ENCODE data around the gene FAM217B. TPM values are rescaled to one million over a fixed set of nuclear protein-coding genes. Genes with fewer than 3 reads are reported as not detected.
A peak's percentile ranks its signal among the peaks of the same experiment; 100 is the strongest.

Gene FAM217B
- 10 to 100 TPM in 5 of 6 donors, 1 to 10 TPM in 1; 7.1 to 21.3 (median 13.0) TPM for total RNA-seq

DNA sequence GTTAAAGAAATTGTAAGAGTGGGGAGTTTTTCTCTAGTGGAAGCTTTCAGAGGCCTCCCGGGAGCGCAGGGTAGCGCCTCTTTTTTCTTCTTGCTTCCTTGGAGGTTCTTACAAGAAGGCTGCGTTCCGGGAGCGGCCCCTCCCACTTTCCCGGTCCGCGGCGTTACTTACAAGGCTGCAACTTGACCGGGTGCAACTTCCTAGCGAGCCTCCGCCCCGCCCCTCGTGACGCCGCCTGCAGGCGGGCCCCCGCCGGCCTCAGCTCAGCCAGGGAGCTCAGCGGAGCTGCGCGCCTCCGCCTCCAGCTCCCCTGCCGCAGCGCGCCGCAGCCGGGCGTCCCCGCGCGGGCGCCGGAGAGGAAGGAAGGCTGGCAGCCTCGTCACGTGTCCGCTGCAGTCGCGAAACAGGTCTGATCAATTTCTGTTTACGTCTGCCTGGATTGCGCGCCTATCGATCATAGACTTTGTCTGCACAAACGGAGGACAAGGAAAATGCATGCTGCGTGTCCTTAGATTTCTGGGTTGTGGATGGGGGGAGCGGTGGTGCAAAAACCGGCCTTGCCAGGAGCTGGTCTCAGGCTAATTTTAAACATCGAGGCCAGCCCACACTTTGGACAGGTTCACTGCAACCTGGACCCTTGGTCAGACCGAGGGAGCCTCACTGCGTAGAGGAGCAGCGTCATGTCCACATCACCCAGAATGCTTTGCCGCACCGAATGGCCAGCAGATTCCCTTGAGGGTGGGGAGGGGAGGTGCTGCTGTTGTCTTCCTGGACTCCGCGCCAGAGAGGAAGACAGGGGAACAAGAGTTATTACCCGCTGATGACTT is at the start of gene FAM217B, which contains the start of gene PPP1R3D:
Gene FAM217B, plus strand, starts transcription at position 261 of the 827 bp plus-strand sequence. CDS start 3,555 bp downstream, outside the sequence.
Gene PPP1R3D, minus strand, starts transcription at position 177 of the 827 bp plus-strand sequence. CDS start 374 bp downstream, outside the sequence.
- TF ChIP-seq POLR2A (IDR thresholded peaks at IDR 0.05) = peak; percentile 27 to 95 (median 89)
- TF ChIP-seq EP300 (IDR thresholded peaks at IDR 0.05) = peak in 1 of 4 donors; percentile 41
- TF ChIP-seq POLR2AphosphoS5 (IDR thresholded peaks at IDR 0.05) = peak; percentile 50 to 81
- TF ChIP-seq, protein P1, sequence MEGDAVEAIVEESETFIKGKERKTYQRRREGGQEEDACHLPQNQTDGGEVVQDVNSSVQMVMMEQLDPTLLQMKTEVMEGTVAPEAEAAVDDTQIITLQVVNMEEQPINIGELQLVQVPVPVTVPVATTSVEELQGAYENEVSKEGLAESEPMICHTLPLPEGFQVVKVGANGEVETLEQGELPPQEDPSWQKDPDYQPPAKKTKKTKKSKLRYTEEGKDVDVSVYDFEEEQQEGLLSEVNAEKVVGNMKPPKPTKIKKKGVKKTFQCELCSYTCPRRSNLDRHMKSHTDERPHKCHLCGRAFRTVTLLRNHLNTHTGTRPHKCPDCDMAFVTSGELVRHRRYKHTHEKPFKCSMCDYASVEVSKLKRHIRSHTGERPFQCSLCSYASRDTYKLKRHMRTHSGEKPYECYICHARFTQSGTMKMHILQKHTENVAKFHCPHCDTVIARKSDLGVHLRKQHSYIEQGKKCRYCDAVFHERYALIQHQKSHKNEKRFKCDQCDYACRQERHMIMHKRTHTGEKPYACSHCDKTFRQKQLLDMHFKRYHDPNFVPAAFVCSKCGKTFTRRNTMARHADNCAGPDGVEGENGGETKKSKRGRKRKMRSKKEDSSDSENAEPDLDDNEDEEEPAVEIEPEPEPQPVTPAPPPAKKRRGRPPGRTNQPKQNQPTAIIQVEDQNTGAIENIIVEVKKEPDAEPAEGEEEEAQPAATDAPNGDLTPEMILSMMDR (IDR thresholded peaks at IDR 0.05) = peak in 4 of 6 experiments; percentile 14 to 32 (median 20)
- WGBS, 2 donors = 1% methylated on average over 13 to 56 of the region's 57 CpGs
- H3K4me1 ChIP-seq = peaks cover 47 to 61% (median 52%) of the 10 kb centered on the region in 4 donors

DNA sequence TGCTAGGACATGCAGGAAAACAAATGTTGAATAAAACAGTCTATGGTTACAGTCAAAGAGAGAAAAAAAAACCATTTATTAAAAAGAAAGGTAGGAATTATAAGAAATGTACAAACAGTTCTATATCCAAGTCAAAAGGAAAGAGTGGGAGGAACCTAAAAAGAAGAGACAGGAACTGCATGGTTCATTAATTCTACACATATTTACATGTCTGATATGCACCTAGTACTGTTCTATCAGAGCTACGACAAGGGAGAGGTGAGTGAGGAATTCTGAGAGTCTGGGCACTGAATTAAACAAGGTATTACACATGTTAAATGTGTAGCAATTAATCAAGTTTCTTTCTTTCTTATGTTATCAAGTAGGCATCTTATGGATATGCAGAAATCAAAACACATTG is 48.6 kb upstream of the FAM217B start:
- H3K4me3 ChIP-seq = no peak overlapping the region
- WGBS, 2 donors = 88 to 90% methylated on average over 1 of the region's 1 CpG
- no peaks in the 10 kb centered on the region for H3K27me3 ChIP-seq
- TF ChIP-seq POLR2AphosphoS5 (IDR thresholded peaks at IDR 0.05) = no peak
- no peak for TF ChIP-seq EP300 (IDR thresholded peaks at IDR 0.05)
- no peak for TF ChIP-seq POLR2A (IDR thresholded peaks at IDR 0.05)
- TF ChIP-seq, protein P1 (IDR thresholded peaks at IDR 0.05) = no peak
- DNase-seq (no peak), ATAC-seq (ENCODE audit: low FRiP score in 2 of 2) (no peak)
- no peaks in the 10 kb centered on the region for H3K36me3 ChIP-seq
- H3K27ac ChIP-seq = no peak overlapping the region
- no peaks in the 10 kb centered on the region for H3K4me1 ChIP-seq
- no peaks in the 10 kb centered on the region for H3K9me3 ChIP-seq

More for the DNA sequence above, at the start of gene FAM217B, which contains the start of gene PPP1R3D:
- peak; percentile 98 to 99 for ATAC-seq (ENCODE audit: low FRiP score in 2 of 2)
- DNase-seq = peak; percentile 100
- H3K27ac ChIP-seq = peak within 1 kb of the TSS; percentile 96 to 98 (median 96)
- H3K4me3 ChIP-seq = peak within 1 kb of the TSS; percentile 55 to 80 (median 76)
- H3K27me3 ChIP-seq = no peaks in the 10 kb centered on the region
- no peaks in the 10 kb centered on the region for H3K9me3 ChIP-seq
- H3K36me3 ChIP-seq = peaks cover 13 to 38% (median 15%) of the 10 kb centered on the region in 4 donors

GRCh38 chr20:59895908-59896307 is 44.3 kb upstream of the FAM217B start:
- ATAC-seq (ENCODE audit: low FRiP score in 2 of 2) = no peak
- DNase-seq = no peak

DNA sequence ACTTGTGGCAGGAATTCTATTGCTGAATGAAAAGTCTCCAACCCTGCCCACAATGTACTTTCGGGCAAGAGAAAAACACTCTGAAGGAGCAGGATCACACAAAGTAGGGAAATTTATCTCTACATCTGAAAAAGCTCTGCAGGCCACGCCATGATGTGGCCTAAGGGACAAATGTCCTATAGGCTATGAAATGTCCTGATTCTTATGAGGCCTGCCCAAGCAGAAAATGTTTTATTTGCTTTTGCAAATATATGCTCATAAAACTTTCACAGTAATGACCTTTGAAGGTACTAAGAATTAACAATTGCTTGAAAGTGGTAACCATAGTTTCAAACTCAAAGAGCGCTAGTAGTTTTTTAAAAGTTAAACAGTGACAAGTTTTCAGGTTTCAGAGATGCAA is 37.7 kb upstream of the FAM217B start:
- DNase-seq (no peak), ATAC-seq (ENCODE audit: low FRiP score in 2 of 2) (no peak)
- no peaks in the 10 kb centered on the region for H3K9me3 ChIP-seq
- H3K36me3 ChIP-seq = no peaks in the 10 kb centered on the region
- no peak for TF ChIP-seq POLR2A (IDR thresholded peaks at IDR 0.05)
- TF ChIP-seq EP300 (IDR thresholded peaks at IDR 0.05) = no peak
- TF ChIP-seq, protein P1 (IDR thresholded peaks at IDR 0.05) = no peak
- TF ChIP-seq POLR2AphosphoS5 (IDR thresholded peaks at IDR 0.05) = no peak
- H3K27me3 ChIP-seq = no peaks in the 10 kb centered on the region
- H3K27ac ChIP-seq = no peak overlapping the region
- H3K4me1 ChIP-seq = no peaks in the 10 kb centered on the region
- WGBS, 2 donors = 96 to 98% methylated on average over 3 of the region's 3 CpGs
- H3K4me3 ChIP-seq = no peak overlapping the region

More at GRCh38 chr20:59895908-59896307, 44.3 kb upstream of the FAM217B start:
- Histone ChIP-seq H3K4me3 (no peak overlapping the region), H3K4me1 (no peaks in the 10 kb centered on the region), H3K9me3 (no peaks in the 10 kb centered on the region), H3K27ac (no peak overlapping the region), H3K36me3 (no peaks in the 10 kb centered on the region), H3K27me3 (no peaks in the 10 kb centered on the region)
- 61 to 80% methylated on average over 1 of the region's 1 CpG for WGBS, 2 donors
- no peak for TF ChIP-seq POLR2A (IDR thresholded peaks at IDR 0.05)
- TF ChIP-seq, protein P1 (IDR thresholded peaks at IDR 0.05) = no peak
- TF ChIP-seq EP300 (IDR thresholded peaks at IDR 0.05) = no peak
- TF ChIP-seq POLR2AphosphoS5 (IDR thresholded peaks at IDR 0.05) = no peak
